Stimulated activated CD4-positive, alpha-beta T cell treated with anti-CD3 and anti-CD28 coated beads, TNF-alpha, amount 100 ng/mL, for 4 hours (primary cell): Measurements from ENCODE around the gene MOV10L1.

ENCODE experiments used
- DNase-seq, 3 experiments: peaks; one replicate each; pipeline ENCODE4 v3.0.0-alpha.2; 2020; ENCODE audit warnings: low read depth in 3 of 3

MOV10L1 gene

DNA sequence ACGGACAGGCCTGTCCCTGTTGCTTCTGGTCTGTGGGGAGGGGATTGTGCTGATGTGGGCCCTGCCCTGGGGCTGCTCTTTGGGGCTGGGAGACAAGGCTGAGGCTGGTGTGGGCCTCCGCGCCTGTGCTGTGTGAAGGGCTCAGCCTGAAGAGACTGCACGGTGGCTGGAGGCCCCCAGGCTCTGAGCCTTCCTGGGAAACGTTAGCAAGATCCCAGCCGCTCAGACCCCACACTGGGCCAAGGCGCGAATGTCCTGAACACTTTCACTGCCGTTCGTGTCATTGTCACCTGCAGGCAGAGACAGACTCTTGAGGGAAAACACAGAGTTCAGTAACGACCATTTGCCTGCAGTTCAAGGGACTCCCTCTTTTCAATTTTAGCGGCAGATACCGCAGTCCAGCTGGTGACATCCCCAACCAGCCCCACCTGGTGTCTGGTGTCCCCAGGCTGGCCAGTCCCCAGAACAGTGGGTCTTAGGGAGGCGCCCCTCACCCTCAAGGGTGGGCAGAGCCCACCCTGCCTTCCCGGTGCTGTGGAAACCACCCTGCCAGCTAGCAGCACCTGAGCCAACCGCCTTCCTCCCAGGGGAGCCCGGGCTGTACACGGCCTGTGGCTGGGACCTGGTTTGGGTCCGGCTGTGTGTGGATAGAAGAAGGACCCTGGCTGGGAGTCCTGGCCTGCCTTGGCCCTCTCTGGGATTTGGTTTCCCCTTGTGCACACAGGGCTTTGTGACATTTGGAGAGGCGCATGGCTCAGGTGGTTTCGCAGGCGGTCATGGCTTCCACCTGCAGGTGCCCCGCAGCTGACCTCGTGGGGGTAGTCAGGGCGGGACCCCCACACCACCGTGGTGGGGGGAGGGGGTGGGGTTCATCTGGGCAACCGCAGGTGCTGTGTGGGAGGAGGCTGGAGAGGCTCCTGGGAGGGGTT, 86.4 kb downstream of the MOV10L1 start:
- DNase-seq: no peak

DNA sequence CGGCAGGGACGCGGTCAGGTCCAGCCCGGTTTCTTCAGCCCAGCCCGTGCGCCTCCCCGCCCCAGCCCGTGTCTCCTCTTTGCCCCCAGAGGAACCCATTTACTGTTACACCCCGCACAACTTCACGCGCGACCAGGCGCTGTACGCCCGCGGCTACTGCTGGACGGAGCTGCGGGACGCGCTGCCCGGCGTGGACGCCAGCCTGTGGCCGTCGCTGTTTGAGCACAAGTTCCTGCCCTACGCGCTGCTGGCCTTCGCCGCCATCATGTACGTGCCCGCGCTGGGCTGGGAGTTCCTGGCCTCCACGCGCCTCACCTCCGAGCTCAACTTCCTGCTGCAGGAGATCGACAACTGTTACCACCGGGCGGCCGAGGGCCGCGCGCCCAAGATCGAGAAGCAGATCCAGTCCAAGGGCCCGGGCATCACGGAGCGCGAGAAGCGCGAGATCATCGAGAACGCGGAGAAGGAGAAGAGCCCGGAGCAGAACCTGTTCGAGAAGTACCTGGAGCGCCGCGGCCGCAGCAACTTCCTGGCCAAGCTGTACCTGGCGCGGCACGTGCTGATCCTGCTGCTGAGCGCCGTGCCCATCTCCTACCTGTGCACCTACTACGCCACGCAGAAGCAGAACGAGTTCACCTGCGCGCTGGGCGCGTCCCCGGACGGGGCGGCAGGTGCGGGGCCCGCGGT, 87.2 kb downstream of the MOV10L1 start:
- no peak for DNase-seq

DNA sequence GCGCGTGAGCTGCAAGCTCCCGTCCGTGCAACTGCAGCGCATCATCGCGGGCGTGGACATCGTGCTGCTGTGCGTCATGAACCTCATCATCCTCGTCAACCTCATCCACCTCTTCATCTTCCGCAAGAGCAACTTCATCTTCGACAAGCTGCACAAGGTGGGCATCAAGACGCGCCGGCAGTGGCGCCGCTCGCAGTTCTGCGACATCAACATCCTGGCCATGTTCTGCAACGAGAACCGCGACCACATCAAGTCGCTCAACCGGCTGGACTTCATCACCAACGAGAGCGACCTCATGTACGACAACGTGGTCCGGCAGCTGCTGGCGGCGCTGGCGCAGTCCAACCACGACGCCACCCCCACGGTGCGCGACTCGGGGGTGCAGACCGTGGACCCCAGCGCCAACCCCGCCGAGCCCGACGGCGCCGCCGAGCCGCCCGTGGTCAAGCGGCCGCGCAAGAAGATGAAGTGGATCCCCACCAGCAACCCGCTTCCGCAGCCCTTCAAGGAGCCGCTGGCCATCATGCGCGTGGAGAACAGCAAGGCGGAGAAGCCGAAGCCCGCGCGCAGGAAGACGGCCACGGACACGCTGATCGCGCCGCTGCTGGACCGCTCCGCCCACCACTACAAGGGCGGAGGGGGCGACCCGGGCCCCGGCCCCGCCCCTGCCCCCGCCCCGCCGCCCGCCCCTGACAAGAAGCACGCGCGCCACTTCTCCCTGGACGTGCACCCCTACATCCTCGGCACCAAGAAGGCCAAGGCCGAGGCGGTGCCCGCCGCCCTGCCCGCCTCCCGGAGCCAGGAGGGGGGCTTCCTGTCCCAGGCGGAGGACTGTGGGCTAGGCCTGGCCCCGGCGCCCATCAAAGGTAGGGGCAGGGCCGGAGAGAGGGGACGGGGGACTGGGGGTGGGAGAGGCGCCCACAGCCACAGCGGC, 88.0 kb downstream of the MOV10L1 start:
- no peak for DNase-seq

DNA sequence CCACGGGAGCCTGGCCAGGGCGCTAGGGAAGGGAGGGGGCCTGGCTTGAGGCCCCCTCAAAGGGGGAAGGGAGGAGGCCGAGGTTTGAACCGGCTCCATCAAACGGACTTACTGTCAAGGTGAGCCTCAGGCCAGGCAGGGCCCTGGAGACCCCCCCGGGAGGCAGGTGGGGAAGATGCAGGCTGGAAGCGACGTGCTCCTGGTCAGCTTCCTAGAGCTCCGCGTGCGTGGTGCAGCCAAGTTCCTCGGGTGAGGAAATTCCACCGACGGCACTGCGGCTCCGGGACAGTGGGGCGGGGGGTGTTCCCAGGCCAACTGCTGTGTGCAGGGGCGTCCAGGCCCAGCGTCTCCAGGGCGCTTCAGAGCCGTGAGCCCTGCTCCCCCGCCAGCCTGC, 88.7 kb downstream of the MOV10L1 start:
- DNase-seq: no peak

DNA sequence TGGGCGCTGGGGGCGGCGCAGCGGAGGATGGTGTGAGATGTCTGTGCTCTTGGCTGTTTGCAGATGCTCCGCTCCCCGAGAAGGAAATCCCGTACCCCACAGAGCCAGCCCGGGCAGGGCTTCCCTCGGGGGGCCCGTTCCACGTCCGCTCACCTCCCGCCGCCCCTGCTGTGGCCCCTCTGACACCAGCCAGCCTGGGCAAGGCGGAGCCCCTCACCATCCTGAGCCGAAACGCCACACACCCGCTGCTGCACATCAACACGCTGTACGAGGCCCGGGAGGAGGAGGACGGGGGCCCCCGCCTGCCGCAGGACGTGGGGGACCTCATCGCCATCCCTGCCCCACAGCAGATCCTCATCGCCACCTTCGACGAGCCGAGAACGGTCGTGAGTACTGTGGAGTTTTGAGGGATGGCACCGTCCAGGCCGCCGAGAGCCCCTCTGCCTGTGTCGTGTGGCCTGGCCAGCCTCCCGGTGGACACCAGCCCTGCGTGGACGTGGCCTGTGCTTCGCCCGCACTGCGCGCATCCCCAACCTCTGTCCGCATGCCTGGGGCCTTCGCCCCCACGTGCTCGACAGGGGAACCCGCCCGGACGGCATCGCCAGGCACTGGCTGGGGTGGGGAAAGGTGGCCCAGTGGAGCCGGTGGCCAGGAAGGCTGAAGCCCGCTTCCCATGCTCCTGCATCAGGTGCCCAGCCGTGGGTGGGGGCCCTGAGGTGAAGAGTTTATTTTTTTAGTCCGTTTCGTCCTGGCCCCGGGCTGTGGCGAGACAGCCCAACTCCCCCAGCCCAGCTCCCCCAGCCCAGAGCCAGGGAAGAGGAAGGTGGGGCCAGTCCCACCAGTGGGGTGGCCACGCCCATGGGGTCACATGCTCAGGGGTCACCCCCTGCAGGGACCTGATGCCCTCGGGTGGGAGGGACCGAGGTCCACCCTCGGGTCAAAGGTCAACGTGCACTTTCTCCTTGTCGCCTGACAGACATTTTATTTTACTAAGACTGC, 89.4 kb downstream of the MOV10L1 start:
- DNase-seq: no peak

DNA sequence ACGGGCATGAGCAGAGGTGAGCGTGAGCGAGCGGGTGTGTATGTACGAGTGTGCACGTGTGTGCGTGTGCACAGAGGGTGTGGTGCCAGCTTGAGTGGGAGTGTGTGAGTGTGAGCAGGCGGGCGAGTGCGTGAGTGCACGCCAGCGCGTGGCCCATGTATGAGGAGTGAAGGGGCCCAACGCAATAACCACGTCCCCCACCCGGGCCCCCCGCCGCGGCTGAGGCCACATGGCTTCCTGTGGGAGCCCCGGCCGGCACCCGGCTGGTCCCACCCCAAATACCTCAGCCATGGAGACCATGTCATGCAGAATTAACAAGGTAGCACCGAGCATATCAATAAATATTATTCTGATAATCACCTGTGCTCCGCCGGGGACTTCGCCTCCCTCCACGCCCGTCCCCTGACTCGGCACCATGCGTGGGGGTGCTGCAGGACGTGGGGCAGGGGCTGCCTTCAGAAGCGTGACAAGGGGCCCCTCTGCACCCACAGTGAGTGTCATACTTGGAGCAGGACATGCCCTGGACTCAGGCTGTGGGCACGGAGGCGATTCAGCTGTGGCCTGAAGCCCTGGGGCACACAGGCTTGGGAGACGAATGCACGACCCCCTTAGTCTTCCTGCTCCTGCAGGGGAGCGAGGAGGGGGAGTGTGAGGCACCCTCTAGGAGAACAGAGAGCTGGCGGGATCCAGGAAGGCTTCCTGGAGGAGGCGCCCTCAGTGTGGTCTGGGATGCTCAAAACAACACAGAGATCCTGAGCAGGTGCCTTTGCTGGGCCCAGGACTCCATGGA, 90.3 kb downstream of the MOV10L1 start:
- no peak for DNase-seq

DNA sequence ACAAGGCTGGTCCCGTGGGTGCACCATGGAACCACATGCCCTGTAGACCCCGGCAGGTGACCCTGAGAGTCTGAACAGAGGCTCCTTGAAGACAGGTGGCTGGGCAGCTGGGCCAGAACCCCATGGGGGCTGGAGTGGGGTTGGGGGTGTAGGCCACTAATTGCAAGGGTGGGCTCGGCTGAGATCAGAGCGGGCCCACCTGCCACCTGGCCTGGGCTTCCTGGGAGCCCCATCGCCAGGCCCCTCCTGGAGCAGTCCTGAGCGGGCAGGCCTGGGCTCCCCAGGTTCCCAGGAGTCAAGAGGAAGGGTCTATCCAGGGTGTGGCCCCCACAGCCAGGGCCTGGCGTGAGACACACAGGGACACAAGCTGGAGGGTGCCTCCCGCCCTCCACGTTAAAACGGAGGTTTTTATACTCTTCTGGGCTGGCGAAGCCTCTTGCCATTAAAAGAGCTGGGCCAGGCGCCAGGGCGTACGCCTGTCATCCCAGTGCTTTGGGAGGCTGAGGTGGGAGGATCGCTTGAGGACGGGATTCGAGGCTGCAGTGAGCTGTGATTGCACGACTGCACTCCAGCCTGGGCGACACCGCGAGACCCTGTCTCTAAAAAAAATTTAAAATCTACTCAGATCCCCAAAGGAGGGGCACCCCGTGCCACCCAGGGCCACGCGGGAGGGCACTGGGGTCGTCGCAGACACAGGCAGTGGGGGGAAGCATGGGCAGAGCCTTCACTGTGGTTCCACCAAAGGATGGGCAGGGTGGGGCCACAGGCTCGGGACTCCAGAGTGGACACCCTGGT, 91.1 kb downstream of the MOV10L1 start:
- no peak for DNase-seq

DNA sequence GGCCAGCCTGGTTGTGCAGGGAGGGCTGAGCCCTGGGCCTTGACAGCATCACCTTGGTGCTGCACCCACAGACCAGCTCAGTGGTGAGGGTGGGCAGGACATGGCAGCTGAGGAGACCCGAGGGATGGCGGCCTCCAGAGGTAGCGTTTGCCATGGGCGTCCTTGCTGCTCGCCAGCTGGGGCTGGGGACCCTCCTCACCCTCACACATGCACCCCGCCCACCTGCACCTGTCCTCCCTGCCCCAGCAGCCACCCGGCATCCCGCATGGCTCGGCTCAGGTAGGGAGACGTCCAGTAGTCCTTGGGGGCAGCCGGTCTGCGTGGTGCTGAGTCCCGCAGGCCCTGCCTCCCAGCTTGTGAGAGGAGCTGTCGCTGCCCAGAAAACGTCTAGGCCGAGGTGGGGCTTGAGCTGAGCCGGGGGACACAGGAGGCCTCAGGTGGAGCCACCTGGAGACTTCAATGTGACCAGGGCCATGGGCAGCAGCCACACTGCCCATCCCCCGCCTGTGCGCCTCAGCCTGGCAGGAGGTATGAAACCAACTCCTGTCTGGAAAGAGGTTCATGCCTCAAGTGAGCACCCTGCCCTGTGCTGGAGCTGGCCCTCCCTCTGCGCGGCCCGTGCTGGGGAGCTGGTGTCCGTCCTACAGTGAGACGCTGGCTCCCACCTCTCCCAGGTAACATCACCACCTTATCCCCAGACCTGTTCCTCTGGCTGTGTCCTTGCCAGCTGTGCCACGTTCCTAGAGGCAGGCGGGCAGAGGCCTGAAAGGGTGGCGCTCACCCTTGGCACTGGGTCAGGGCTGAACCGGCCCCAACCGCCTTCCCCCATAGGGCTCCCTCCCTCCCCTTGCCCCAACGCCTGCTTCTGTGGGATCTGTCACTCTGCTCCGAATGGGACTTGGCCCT, 92.6 kb downstream of the MOV10L1 start:
- DNase-seq: no peak

DNA sequence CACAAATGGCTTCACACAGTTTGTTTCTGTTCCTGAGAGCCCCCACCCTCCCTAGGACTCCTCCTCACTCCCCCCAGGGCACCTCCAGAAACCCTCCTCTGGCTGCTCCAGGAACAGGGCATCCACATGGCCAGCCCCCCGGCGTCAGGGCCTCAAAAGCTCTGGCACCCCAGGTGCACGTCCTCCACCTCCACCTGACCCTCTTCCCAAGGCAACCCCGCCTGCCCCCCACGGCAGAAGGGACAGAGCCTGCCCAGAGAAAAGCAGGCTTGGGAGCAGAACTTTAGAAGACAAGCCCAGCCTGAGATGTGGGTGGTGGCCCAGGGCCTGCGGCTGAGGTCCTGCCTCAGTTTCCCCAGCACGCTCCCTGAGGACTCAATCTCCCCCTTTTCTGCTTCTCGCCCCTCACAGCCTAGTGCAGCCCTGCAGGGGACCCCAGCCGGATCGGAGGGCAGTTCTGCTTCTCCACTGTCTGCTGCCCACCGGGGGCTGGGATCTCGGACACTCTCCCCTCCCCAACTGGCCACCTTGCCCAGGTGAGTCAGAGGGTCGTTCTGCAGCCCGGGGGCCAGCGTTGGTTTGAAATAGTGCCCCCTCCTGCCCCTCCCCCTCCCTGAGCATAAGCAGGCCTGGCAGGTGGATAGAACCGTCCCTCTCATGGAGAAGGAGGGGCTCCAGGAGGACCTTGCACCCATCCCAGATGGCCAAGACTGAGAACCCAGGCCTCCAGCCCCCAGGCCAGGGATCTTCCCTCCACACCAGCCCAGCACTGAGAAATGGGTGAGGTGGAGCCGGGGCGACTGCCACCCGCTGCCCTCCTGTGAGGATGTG, 93.5 kb downstream of the MOV10L1 start:
- no peak for DNase-seq

DNA sequence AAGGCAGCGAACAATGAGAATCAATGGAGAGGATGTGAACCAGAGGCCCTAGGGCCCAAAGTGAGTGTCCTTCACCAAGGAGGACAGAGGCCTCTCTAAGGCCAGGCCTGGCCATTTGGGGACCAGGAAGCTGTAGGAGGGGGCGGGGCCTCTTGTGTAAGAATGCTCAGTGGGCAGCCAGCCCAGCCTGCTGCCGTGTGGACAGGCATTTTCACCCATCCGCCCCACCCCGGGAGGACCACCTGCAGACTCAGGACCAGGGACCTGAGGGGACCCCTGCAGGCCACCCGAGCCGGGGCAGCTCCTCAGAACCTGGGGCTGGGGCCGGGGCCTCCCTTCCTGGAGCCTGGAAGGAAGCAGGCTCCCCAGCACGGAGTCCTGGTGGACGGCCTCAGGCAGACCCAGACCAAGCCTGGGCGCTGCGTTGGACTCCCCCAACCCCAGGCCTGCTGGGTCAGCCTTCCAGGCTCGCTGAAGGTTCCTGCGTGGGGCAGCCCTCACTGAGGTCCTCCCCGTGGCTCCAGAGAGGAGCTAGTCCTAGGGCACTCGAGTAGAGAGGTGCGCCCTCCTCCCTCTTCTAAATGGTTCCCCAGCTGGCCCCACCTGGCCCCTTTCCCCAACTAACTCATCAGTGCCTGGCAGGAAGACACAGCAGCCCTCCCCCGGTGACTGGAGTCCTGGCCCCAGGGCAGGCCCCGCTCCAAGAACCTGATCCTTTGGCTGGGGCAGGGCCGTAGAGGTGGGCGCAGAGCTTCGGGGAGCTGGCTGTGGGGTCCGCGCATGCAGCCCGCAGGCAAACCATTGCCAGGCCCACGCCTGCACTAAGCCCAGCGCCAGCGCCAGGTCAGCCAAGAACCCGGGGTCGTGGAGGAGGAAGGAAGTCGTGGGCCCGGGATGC, 94.4 kb downstream of the MOV10L1 start:
- no peak for DNase-seq

DNA sequence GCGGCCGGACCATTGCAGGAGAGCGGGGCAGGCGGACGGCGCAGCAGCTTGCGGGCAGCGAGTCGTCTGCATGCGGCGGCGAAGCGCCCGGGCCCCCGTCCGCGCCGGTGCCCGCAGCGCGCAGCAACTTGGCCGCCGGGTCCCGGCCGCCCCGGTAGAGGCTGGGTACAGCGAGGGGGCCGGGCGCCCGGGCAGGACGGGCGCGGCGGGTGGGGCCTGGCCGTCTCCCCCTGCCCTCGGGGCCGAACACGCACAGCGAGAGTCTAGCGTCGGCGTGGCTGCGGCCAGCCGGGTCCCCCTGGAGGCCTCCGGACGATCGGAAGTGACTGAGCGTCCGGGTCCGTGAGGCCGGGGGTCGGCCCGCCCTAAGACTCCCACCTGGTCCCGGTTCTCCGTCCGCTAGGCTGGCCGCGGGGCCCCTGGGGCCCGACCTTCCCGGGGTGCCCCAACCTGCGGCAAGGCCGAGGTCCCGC, 95.1 kb downstream of the MOV10L1 start:
- DNase-seq: no peak

DNA sequence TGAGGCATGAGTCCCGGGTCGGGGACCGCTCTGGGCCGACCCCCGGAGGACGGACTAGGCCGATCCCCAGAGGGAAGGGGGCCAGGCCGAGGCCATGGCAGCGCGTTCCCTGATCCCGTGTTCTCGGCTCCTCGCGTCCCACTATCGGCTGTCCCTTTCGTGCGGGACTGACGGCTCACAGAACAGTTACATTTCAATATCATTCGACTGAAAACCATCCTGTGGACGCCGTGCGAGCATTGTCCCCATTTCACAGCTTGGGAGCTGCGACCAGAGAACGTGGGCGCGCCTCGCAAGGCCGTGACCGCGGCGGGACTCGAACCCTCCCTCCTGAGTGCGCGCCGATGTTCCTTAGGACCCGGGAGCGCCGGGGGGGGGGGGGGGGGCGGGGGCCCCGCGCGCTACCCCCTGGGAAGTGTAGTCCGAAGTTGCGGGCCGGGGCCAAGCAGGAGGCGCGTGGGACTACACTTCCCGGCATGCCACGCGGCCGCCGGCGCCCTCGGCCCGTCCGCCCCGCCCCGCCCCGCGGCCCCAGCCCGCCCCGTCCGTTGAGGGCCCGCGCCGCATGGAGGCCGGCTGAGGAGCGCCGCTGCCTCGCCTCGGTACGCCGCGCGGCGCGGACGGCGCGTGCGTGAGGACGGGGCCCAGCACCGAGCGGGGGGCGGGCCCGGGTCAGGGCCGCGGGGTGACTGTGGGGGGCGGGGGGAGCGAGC, 95.7 kb downstream of the MOV10L1 start, which contains the start of gene TRABD:
TRABD (plus strand) TSS at position 539 of the 713 bp plus-strand sequence. CDS start 7,148 bp downstream, outside the sequence.
- peak; percentile 75 to 81 (median 77) for DNase-seq

DNA sequence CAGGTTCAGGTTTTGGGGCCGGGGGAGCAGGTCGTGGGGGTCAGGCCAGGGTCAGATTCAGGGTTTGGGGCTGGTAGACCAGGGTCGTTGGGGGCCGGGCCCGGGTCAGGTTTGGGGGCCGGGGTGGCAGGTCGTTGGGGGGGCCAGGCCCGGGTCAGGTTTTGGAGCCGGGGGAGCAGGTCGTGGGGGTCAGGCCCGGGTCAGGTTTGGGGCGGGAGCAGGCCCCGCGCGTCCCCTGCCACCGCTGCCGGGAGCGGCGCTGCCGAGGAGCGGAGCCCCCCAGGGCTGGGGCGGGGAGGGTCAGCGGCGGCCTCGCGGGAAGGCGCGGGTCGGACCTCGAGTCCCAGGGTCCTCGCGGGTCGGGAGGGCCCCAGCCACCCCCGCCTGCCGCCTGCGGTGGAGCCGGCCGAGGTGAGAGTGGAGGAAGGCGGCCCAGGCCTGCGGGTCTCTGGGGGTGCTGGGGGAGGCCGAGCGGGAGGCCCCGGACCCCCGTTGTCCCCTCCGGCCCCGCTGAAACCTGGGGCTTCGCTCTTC, 96.4 kb downstream of the MOV10L1 start:
- no peak for DNase-seq

DNA sequence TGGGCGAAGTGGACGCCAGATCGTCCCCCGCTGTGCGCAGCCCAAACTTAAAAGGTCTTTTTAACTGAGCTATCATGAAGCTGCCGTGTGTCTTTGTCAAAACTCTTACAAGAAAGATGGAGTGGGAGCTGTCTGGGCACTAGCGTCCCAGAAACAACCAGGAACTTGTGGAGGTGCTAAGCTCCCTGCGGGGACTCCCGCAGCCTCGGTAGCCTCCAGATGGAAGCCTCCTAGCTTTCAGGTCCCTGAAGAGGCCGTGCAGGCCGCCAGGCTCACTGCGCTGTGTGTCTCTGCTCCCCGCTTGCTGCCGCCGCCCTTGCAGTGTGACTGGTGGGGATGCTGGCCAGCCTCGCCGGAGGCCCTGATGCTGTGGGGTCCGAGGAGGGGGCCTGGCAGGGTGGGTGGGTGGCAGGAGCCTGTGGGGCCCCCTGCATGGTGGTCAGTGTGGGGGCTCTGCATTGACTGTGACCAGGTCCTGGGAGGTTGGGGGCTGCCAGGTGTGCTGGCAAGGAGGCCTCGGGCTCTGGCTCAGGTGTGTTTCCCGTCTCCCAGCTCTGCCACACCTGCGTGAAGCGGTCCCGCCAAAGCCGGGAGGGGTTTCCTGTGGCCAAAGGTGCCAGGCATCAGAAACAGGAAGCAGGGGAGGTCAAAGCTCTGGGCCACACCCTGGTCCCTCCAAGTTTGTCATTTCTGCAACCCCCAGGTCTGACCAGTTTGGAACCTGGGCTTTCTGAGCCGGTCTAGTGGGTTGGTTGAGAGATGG, 97.1 kb downstream of the MOV10L1 start:
- no peak for DNase-seq
